ENCODE data around the gene HPCAL1. TPM values are rescaled to one million over a fixed set of nuclear protein-coding genes. Genes with fewer than 3 reads are reported as not detected.

HPCAL1 gene
- total and polyA plus RNA-seq, 2 experiments from 2014 or later = 8.3 to 25.4 TPM

DNA sequence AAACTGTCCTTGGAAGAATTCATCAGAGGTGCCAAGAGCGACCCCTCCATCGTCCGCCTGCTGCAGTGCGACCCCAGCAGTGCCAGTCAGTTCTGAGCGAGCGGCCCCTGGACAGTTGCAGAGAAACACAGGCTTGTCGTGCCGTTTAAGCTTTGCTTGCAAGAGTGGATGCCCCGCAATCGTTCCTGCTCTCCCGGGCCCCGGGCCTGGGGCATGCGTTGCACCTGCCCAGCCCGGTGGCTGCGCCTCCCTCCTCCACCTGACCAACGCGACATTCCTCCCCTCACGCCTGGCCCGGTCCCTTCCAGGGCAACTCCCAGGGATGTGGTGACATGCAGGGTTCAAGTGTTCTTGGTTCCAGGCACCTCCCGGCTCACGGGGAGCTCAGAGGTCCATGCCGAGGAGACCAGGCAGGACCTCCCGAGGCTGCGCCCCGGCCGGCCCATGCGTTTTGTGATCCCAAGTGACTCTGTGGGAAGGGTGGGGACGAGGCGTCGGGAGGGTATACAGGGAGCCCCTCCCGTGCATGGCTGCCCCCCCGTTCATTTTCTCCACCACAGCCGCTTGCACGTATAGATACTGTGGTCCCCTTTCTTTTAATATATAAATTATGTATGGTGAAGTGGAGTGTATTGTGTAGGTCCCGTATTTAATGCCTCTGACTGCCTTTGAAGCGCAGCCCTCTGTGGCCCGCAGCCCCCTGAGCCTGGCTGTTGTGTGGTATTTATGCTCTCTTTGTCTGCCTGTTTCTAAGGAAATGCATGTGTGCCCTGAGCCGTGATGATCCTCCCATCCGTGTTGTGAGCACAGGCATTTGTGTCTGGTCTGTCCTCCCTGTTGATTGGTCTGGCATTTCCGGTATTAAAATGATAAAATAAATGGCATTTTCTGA, 124.3 kb downstream of the HPCAL1 start:
- no peak; the same call in 2 of the 3 replicates for ATAC-seq
- no peaks in the 10 kb centered on the region for H3K79me2 ChIP-seq (replicated peaks; ENCODE audit: insufficient read depth)
- H3K4me1 Mint-ChIP-seq = no peaks in the 10 kb centered on the region
- H2AFZ ChIP-seq = no peak overlapping the region
- no peak overlapping the region for H3K27ac Mint-ChIP-seq
- H3K27ac ChIP-seq (ENCODE audit: low read depth) = no peak overlapping the region
- H3F3A ChIP-seq (replicated peaks; ENCODE audit: low read depth) = no peaks in the 10 kb centered on the region
- DNase-seq (ENCODE audit: low spot score) = no peak
- TF ChIP-seq STAT1 (IDR thresholded peaks at IDR 0.05; ENCODE audit: unreplicated experiment) (no peak), ZNF331 (CRISPR knock-in tag; IDR thresholded peaks at IDR 0.05; ENCODE audit: low read depth) (no peak), ZNF114 (CRISPR knock-in tag; IDR thresholded peaks at IDR 0.05) (no peak), CREB1 (CRISPR knock-in tag; IDR thresholded peaks at IDR 0.05; ENCODE audit: low read depth) (no peak), EZH2 (IDR thresholded peaks at IDR 0.05; ENCODE audit: low read depth, unreplicated experiment) (no peak), EZH2phosphoT487 (IDR thresholded peaks at IDR 0.05; ENCODE audit: unreplicated experiment) (no peak), JUNB (IDR thresholded peaks at IDR 0.05; ENCODE audit: unreplicated experiment) (no peak)
- TF ChIP-seq, protein P1, sequence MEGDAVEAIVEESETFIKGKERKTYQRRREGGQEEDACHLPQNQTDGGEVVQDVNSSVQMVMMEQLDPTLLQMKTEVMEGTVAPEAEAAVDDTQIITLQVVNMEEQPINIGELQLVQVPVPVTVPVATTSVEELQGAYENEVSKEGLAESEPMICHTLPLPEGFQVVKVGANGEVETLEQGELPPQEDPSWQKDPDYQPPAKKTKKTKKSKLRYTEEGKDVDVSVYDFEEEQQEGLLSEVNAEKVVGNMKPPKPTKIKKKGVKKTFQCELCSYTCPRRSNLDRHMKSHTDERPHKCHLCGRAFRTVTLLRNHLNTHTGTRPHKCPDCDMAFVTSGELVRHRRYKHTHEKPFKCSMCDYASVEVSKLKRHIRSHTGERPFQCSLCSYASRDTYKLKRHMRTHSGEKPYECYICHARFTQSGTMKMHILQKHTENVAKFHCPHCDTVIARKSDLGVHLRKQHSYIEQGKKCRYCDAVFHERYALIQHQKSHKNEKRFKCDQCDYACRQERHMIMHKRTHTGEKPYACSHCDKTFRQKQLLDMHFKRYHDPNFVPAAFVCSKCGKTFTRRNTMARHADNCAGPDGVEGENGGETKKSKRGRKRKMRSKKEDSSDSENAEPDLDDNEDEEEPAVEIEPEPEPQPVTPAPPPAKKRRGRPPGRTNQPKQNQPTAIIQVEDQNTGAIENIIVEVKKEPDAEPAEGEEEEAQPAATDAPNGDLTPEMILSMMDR (conservative IDR thresholded peaks at IDR 0.05; ENCODE audit: low read depth in 2 of 2) = no peak
- TF ChIP-seq, protein P2, sequence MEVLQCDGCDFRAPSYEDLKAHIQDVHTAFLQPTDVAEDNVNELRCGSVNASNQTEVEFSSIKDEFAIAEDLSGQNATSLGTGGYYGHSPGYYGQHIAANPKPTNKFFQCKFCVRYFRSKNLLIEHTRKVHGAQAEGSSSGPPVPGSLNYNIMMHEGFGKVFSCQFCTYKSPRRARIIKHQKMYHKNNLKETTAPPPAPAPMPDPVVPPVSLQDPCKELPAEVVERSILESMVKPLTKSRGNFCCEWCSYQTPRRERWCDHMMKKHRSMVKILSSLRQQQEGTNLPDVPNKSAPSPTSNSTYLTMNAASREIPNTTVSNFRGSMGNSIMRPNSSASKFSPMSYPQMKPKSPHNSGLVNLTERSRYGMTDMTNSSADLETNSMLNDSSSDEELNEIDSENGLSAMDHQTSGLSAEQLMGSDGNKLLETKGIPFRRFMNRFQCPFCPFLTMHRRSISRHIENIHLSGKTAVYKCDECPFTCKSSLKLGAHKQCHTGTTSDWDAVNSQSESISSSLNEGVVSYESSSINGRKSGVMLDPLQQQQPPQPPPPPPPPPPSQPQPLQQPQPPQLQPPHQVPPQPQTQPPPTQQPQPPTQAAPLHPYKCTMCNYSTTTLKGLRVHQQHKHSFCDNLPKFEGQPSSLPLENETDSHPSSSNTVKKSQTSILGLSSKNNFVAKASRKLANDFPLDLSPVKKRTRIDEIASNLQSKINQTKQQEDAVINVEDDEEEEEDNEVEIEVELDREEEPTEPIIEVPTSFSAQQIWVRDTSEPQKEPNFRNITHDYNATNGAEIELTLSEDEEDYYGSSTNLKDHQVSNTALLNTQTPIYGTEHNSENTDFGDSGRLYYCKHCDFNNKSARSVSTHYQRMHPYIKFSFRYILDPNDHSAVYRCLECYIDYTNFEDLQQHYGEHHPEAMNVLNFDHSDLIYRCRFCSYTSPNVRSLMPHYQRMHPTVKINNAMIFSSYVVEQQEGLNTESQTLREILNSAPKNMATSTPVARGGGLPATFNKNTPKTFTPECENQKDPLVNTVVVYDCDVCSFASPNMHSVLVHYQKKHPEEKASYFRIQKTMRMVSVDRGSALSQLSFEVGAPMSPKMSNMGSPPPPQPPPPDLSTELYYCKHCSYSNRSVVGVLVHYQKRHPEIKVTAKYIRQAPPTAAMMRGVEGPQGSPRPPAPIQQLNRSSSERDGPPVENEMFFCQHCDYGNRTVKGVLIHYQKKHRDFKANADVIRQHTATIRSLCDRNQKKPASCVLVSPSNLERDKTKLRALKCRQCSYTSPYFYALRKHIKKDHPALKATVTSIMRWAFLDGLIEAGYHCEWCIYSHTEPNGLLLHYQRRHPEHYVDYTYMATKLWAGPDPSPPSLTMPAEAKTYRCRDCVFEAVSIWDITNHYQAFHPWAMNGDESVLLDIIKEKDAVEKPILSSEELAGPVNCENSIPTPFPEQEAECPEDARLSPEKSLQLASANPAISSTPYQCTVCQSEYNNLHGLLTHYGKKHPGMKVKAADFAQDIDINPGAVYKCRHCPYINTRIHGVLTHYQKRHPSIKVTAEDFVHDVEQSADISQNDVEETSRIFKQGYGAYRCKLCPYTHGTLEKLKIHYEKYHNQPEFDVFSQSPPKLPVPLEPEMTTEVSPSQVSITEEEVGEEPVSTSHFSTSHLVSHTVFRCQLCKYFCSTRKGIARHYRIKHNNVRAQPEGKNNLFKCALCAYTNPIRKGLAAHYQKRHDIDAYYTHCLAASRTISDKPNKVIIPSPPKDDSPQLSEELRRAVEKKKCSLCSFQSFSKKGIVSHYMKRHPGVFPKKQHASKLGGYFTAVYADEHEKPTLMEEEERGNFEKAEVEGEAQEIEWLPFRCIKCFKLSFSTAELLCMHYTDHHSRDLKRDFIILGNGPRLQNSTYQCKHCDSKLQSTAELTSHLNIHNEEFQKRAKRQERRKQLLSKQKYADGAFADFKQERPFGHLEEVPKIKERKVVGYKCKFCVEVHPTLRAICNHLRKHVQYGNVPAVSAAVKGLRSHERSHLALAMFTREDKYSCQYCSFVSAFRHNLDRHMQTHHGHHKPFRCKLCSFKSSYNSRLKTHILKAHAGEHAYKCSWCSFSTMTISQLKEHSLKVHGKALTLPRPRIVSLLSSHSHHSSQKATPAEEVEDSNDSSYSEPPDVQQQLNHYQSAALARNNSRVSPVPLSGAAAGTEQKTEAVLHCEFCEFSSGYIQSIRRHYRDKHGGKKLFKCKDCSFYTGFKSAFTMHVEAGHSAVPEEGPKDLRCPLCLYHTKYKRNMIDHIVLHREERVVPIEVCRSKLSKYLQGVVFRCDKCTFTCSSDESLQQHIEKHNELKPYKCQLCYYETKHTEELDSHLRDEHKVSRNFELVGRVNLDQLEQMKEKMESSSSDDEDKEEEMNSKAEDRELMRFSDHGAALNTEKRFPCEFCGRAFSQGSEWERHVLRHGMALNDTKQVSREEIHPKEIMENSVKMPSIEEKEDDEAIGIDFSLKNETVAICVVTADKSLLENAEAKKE (CRISPR knock-in tag; IDR thresholded peaks at IDR 0.05) = no peak
- TF ChIP-seq, protein P3, sequence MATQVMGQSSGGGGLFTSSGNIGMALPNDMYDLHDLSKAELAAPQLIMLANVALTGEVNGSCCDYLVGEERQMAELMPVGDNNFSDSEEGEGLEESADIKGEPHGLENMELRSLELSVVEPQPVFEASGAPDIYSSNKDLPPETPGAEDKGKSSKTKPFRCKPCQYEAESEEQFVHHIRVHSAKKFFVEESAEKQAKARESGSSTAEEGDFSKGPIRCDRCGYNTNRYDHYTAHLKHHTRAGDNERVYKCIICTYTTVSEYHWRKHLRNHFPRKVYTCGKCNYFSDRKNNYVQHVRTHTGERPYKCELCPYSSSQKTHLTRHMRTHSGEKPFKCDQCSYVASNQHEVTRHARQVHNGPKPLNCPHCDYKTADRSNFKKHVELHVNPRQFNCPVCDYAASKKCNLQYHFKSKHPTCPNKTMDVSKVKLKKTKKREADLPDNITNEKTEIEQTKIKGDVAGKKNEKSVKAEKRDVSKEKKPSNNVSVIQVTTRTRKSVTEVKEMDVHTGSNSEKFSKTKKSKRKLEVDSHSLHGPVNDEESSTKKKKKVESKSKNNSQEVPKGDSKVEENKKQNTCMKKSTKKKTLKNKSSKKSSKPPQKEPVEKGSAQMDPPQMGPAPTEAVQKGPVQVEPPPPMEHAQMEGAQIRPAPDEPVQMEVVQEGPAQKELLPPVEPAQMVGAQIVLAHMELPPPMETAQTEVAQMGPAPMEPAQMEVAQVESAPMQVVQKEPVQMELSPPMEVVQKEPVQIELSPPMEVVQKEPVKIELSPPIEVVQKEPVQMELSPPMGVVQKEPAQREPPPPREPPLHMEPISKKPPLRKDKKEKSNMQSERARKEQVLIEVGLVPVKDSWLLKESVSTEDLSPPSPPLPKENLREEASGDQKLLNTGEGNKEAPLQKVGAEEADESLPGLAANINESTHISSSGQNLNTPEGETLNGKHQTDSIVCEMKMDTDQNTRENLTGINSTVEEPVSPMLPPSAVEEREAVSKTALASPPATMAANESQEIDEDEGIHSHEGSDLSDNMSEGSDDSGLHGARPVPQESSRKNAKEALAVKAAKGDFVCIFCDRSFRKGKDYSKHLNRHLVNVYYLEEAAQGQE (IDR thresholded peaks at IDR 0.05; ENCODE audit: unreplicated experiment) = no peak
- no peak overlapping the region for H3K4me2 ChIP-seq
- H3K36me3 Mint-ChIP-seq (ENCODE audit: low read depth) = no peaks in the 10 kb centered on the region
- H3K9me2 ChIP-seq (ENCODE audit: insufficient read depth) = no peaks in the 10 kb centered on the region
- peaks cover 3% of the 10 kb centered on the region; the same call in 1 of the 2 replicates for H3K27me3 ChIP-seq (ENCODE audit: insufficient read depth)
- H3K9me3 Mint-ChIP-seq = no peaks in the 10 kb centered on the region
- H3K4me1 ChIP-seq (ENCODE audit: insufficient read depth) = no peaks in the 10 kb centered on the region
- H3K27me3 Mint-ChIP-seq (ENCODE audit: insufficient read depth, low read depth, poor library complexity) = peaks cover 15% of the 10 kb centered on the region
- no peaks in the 10 kb centered on the region for H4K20me1 ChIP-seq (replicated peaks; ENCODE audit: insufficient read depth)
- no peaks in the 10 kb centered on the region for H3K36me3 ChIP-seq (ENCODE audit: insufficient read depth)
- H3K4me3 ChIP-seq = no peak overlapping the region
- H3K4me3 Mint-ChIP-seq = no peak overlapping the region

Measured in GM23338 (cell line).